ENCODE data around the gene ZCCHC2.

GRCh38 chr18:62596145-62597005 is 73.5 kb downstream of the ZCCHC2 start:
- TF ChIP-seq, protein P1, sequence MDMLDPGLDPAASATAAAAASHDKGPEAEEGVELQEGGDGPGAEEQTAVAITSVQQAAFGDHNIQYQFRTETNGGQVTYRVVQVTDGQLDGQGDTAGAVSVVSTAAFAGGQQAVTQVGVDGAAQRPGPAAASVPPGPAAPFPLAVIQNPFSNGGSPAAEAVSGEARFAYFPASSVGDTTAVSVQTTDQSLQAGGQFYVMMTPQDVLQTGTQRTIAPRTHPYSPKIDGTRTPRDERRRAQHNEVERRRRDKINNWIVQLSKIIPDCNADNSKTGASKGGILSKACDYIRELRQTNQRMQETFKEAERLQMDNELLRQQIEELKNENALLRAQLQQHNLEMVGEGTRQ (CRISPR knock-in tag; IDR thresholded peaks at IDR 0.05): no peak
- no peak for TF ChIP-seq CTCF (IDR thresholded peaks at IDR 0.05 in 2 of 3, conservative IDR thresholded peaks at IDR 0.05 in 1 of 3; ENCODE audit: insufficient read depth in 2 of 3, low read depth in 1 of 3, low read length in 3 of 3)
- TF ChIP-seq TFE3 (CRISPR knock-in tag; IDR thresholded peaks at IDR 0.05): no peak
- no peak for TF ChIP-seq CBFB (CRISPR knock-in tag; IDR thresholded peaks at IDR 0.05)
- TF ChIP-seq TCF15 (CRISPR knock-in tag; IDR thresholded peaks at IDR 0.05): no peak
- no peak for TF ChIP-seq ZNF354B (CRISPR knock-in tag; IDR thresholded peaks at IDR 0.05)
- TF ChIP-seq GATAD2B (IDR thresholded peaks at IDR 0.05; ENCODE audit: borderline replicate concordance): no peak

All from K562 (cell line).